Left renal pelvis (tissue), 4 donors: Measurements from ENCODE around the gene WT1. TPM values are rescaled to one million over a fixed set of nuclear protein-coding genes. Genes with fewer than 3 reads are reported as not detected.
"Not testable (repeated sequence)": the region's sequence is repeated elsewhere in the genome, so short reads cannot be mapped to it uniquely, and the experiment has no call there.

Experiments
- DNase-seq, 4 donors: peaks; one replicate each; pipeline ENCODE4 v3.0.0-alpha.2; 2013; ENCODE audit warnings: low read depth in 4 of 4, low spot score in 3 of 4
- polyA plus RNA-seq, 4 donors: library from polyadenylated mRNA; unstranded; fragments of 120-200 nt; gene quantifications; one replicate each; pipeline ENCODE4 v1.2.1, GENCODE V29; 2013; ENCODE audit not compliant: insufficient read length in 4 of 4

WT1 gene
- polyA plus RNA-seq, result 100 to 1,000 TPM; 126 to 248 (median 228) TPM

GRCh38 chr11:32435511-32435941 lies at the start of gene WT1:
Gene WT1 (minus strand): TSS chr11:32435539.
- DNase-seq, result peak; percentile 81 to 88 (median 82)

GRCh38 chr11:32479291-32479690 lies 44.0 kb upstream of the WT1 start:
- no peak for DNase-seq

GRCh38 chr11:32478277-32478731 lies 43.0 kb upstream of the WT1 start:
- peak in 2 of 4 donors; percentile 22 to 33 for DNase-seq

GRCh38 chr11:32473282-32473909 lies 38.1 kb upstream of the WT1 start:
- DNase-seq, result no peak

GRCh38 chr11:32472226-32472625 lies 36.9 kb upstream of the WT1 start:
- no peak for DNase-seq

- DNase-seq, result not testable (repeated sequence)
Observed at GRCh38 chr11:32471544-32471943, 36.2 kb upstream of the WT1 start.

- DNase-seq, result no peak
Observed at GRCh38 chr11:32469791-32470190, 34.5 kb upstream of the WT1 start.

- no peak for DNase-seq
Observed at GRCh38 chr11:32466279-32466915, 31.1 kb upstream of the WT1 start.

- DNase-seq, result no peak
Observed at GRCh38 chr11:32464078-32464477, 28.7 kb upstream of the WT1 start.

GRCh38 chr11:32462011-32462690 lies 26.8 kb upstream of the WT1 start:
- DNase-seq, result no peak

- no peak for DNase-seq
Observed at GRCh38 chr11:32456864-32457263, 21.5 kb upstream of the WT1 start.

GRCh38 chr11:32454993-32455392 lies 19.7 kb upstream of the WT1 start:
- DNase-seq, result no peak

GRCh38 chr11:32451808-32452207 lies 16.5 kb upstream of the WT1 start:
- DNase-seq, result no peak

GRCh38 chr11:32450372-32450771 lies 15.0 kb upstream of the WT1 start:
- DNase-seq, result no peak

GRCh38 chr11:32448232-32448631 lies 12.9 kb upstream of the WT1 start:
- no peak for DNase-seq

GRCh38 chr11:32447252-32447651 lies 11.9 kb upstream of the WT1 start:
- DNase-seq, result no peak

GRCh38 chr11:32446227-32446626 lies 10.9 kb upstream of the WT1 start:
- DNase-seq, result no peak

GRCh38 chr11:32444186-32444585 lies 8.8 kb upstream of the WT1 start:
- no peak for DNase-seq

GRCh38 chr11:32440916-32441315 lies 5.6 kb upstream of the WT1 start:
- no peak for DNase-seq

- no peak for DNase-seq
Observed at GRCh38 chr11:32440312-32440908, 5.1 kb upstream of the WT1 start.

GRCh38 chr11:32439501-32440210 lies 4.3 kb upstream of the WT1 start:
- DNase-seq, result no peak
